Adrenal gland (tissue), 12 donors: ENCODE measurements around the gene MAN2A2. TPM values are rescaled to one million over a fixed set of nuclear protein-coding genes. Genes with fewer than 3 reads are reported as not detected.

Experiments used
- DNase-seq, 7 donors: peaks; one replicate each; pipeline ENCODE4 v3.0.0-alpha.2; 2019 to 2020
- H3K27ac ChIP-seq, 5 donors: fragments of 200-600 bp; sonication (generic) in 4 of 5; 1 replicate in 3 of 5; 2 replicates in 2 of 5; pipeline versions ENCODE4 v1.5.1 to v1.8.0; 2016 to 2020; ENCODE audit warnings: mild to moderate bottlenecking in 1 of 5
- H3K27me3 ChIP-seq: fragments of 200-600 bp; 2 replicates; pipeline ENCODE4 v1.8.0; 2021
- H3K36me3 ChIP-seq, 2 donors: fragments of 200-600 bp; replicated peaks in 1 of 2; 1 replicate in 1 of 2; 2 replicates in 1 of 2; pipeline versions ENCODE4 v1.5.1 to v1.8.0; 2018 to 2022
- H3K4me1 ChIP-seq, 2 donors: fragments of 200-600 bp; replicated peaks in 1 of 2; 1 replicate in 1 of 2; 2 replicates in 1 of 2; pipeline versions ENCODE4 v1.5.1 to v1.8.0; 2018 to 2021
- H3K4me3 ChIP-seq, 4 donors: fragments of 200-600 bp; sonication (generic) in 3 of 4; one replicate each; pipeline ENCODE4 v1.5.1; 2016 to 2018
- H3K9me3 ChIP-seq, 3 donors: fragments of 200-600 bp; sonication (generic) in 1 of 3; replicated peaks in 1 of 3; 1 replicate in 2 of 3; 2 replicates in 1 of 3; pipeline versions ENCODE4 v1.5.1 to v1.8.0; 2016 to 2021
- POLR2A ChIP-seq, 2 donors: fragments of 450-650 bp; IDR thresholded peaks; one replicate each; pipeline ENCODE4 v1.6.1; 2017; ENCODE audit warnings: antibody characterized with exemption in 2 of 2, mild to moderate bottlenecking in 2 of 2, moderate library complexity in 1 of 2
- WGBS, 4 donors: extraction: QIAGEN DNeasy Blood & Tissue Kit in 2 of 4; methylation state at CpG; one replicate each; pipeline versions ENCODE4 v1.1.5 to v1.1.7; 2013 to 2017; 5-methylcytosine and 5-hydroxymethylcytosine counted together
- intact Hi-C, 2 donors: fragments of 100-400 bp; cut with DNase I; formaldehyde crosslinking; loops; one replicate each; pipeline versions ENCODE4 v1.14.1 to v1.15.0; 2022 to 2023
- polyA plus RNA-seq, 3 donors: library from polyadenylated mRNA; stranded (reverse); fragments of 200-250 nt in 2 of 3; fragments of 350-450 nt in 1 of 3; fragmentation: Illumina TruSeq in 1 of 3; extraction: RNeasy Lipid Tissue Mini Kit (QIAGEN cat#74804) in 1 of 3; gene quantifications; one replicate each; pipeline ENCODE4 v1.2.3, GENCODE V29; 2013 to 2014
- total RNA-seq, 9 donors: library from RNA; depleted of rRNA in 4 of 9; stranded (reverse); fragments of >200 nt in 4 of 9; fragments of 120-200 nt in 1 of 9; fragmentation: NEBNext Ultra II Directional in 1 of 9; extraction: Animal tissue kit (Norgen Biotek cat#: 25700) in 1 of 9; gene quantifications; one replicate each; pipeline versions ENCODE4 v1.1.0 to v1.2.4, GENCODE V29; 2013 to 2023
- TF ChIP-seq, protein P1 (sequence below), 6 experiments: fragments of 450-650 bp in 4 of 6; fragments of 200-600 bp in 2 of 6; sonication (generic) in 1 of 6; IDR thresholded peaks; 1 replicate in 5 of 6; 2 replicates in 1 of 6; pipeline versions ENCODE4 v1.5.1 to v1.8.0; 2016 to 2021; ENCODE audit warnings: antibody characterized with exemption in 6 of 6, mild to moderate bottlenecking in 2 of 6, moderate library complexity in 1 of 6
- donor health status: healthy with polysubstance abuse.
- donor health status: Bipolar disorder and iron deficiency.
- donor health status: DM: yes; HTN: yes; CAD: no.
- donor health status: DM: no; HTN: no; CAD: no.
- donor health status: DM: no; HTN: no; CAD: no.
- donor health status: DM: yes; HTN: yes; CAD: no.

Gene MAN2A2
- total and polyA plus RNA-seq, 12 donors = 13.3 to 94.6 (median 64.6) TPM

- Histone ChIP-seq H3K27me3 (no peaks in the 10 kb centered on the region), H3K36me3 (peaks cover 0 to 72% of the 10 kb centered on the region in 2 donors), H3K4me1 (peaks cover 12 to 21% of the 10 kb centered on the region in 2 donors), H3K4me3 (no peak overlapping the region), H3K27ac (no peak overlapping the region), H3K9me3 (no peaks in the 10 kb centered on the region)
- intact Hi-C loops = no loop called here
- no peak for TF ChIP-seq POLR2A (IDR thresholded peaks at IDR 0.05)
- TF ChIP-seq, protein P1, sequence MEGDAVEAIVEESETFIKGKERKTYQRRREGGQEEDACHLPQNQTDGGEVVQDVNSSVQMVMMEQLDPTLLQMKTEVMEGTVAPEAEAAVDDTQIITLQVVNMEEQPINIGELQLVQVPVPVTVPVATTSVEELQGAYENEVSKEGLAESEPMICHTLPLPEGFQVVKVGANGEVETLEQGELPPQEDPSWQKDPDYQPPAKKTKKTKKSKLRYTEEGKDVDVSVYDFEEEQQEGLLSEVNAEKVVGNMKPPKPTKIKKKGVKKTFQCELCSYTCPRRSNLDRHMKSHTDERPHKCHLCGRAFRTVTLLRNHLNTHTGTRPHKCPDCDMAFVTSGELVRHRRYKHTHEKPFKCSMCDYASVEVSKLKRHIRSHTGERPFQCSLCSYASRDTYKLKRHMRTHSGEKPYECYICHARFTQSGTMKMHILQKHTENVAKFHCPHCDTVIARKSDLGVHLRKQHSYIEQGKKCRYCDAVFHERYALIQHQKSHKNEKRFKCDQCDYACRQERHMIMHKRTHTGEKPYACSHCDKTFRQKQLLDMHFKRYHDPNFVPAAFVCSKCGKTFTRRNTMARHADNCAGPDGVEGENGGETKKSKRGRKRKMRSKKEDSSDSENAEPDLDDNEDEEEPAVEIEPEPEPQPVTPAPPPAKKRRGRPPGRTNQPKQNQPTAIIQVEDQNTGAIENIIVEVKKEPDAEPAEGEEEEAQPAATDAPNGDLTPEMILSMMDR (IDR thresholded peaks at IDR 0.05) = no peak
- no peak for DNase-seq
- WGBS, 4 donors = 89 to 97% (median 92%) methylated on average over 6 to 14 of the region's 14 CpGs
Measured at GRCh38 chr15:90877996-90878395, 25.1 kb upstream of the MAN2A2 start.

GRCh38 chr15:90878660-90879059 is 24.4 kb upstream of the MAN2A2 start:
- no peaks in the 10 kb centered on the region for H3K9me3 ChIP-seq

GRCh38 chr15:90879730-90880366 is 23.3 kb upstream of the MAN2A2 start:
- TF ChIP-seq POLR2A (IDR thresholded peaks at IDR 0.05) = no peak
- TF ChIP-seq, protein P1 (IDR thresholded peaks at IDR 0.05) = no peak
- peaks cover 0 to 72% of the 10 kb centered on the region in 2 donors for H3K36me3 ChIP-seq
- H3K9me3 ChIP-seq = no peaks in the 10 kb centered on the region
- peaks cover 0 to 16% of the 10 kb centered on the region in 2 donors for H3K4me1 ChIP-seq
- intact Hi-C loops = loop anchor here (5.0 to 10.0 kb wide), 3 partner anchors 165 to 233 kb away; partner anchors contain the start of gene BLM (in 1 of the 2)
- H3K27me3 ChIP-seq = no peaks in the 10 kb centered on the region
- 91 to 100% (median 94%) methylated on average over 1 to 35 of the region's 35 CpGs for WGBS, 4 donors
- DNase-seq = no peak
- no peak overlapping the region for H3K27ac ChIP-seq
- H3K4me3 ChIP-seq = no peak overlapping the region

More at GRCh38 chr15:90878660-90879059, 24.4 kb upstream of the MAN2A2 start:
- Histone ChIP-seq H3K27ac (no peak overlapping the region), H3K4me1 (peaks cover 5 to 21% of the 10 kb centered on the region in 2 donors), H3K27me3 (no peaks in the 10 kb centered on the region), H3K4me3 (no peak overlapping the region), H3K36me3 (peaks cover 0 to 72% of the 10 kb centered on the region in 2 donors)
- intact Hi-C loops = no loop called here
- 90 to 94% (median 93%) methylated on average over 14 to 15 of the region's 15 CpGs for whole genome bisulfite sequencing, 4 donors
- TF ChIP-seq POLR2A (IDR thresholded peaks at IDR 0.05) = no peak
- TF ChIP-seq, protein P1 (IDR thresholded peaks at IDR 0.05) = no peak
- DNase-seq = no peak

GRCh38 chr15:90880381-90881145 is 22.5 kb upstream of the MAN2A2 start:
- intact Hi-C loops = loop anchor here (5.0 to 10.0 kb wide), 3 partner anchors 166 to 233 kb away; partner anchors contain the start of gene BLM (in 1 of the 2)
- 78 to 91% (median 90%) methylated on average over 5 to 16 of the region's 16 CpGs for WGBS, 4 donors
- Histone ChIP-seq H3K4me1 (peaks cover 0 to 23% of the 10 kb centered on the region in 2 donors), H3K27me3 (no peaks in the 10 kb centered on the region), H3K36me3 (peaks cover 0 to 72% of the 10 kb centered on the region in 2 donors), H3K9me3 (no peaks in the 10 kb centered on the region), H3K27ac (no peak overlapping the region), H3K4me3 (no peak overlapping the region)
- TF ChIP-seq, protein P1 (IDR thresholded peaks at IDR 0.05) = no peak
- no peak for DNase-seq
